ENCODE results near the gene DGKH. TPM values are rescaled to one million over a fixed set of nuclear protein-coding genes. Genes with fewer than 3 reads are reported as not detected.

The DGKH gene
- total RNA-seq, 1 donor = 8.7 TPM

- H3K4me3 ChIP-seq (ENCODE audit: insufficient read depth, low read length) = no peak overlapping the region
- H3K4me2 ChIP-seq (ENCODE audit: insufficient read depth, low read length) = no peak overlapping the region
- no peaks in the 10 kb centered on the region for H3K4me1 ChIP-seq (ENCODE audit: insufficient read depth, low read length)
- no peak overlapping the region for H3K27ac ChIP-seq (ENCODE audit: low read depth, low read length)
- TF ChIP-seq CTCF (IDR thresholded peaks at IDR 0.05; ENCODE audit: extremely low read depth, low read depth, low read length) = no peak
- peaks cover 7% of the 10 kb centered on the region for H3K36me3 ChIP-seq (ENCODE audit: insufficient read depth, low read length)
- no peak overlapping the region for H2AFZ ChIP-seq (ENCODE audit: low read length)
- H4K20me1 ChIP-seq (ENCODE audit: insufficient read depth, low read length) = peaks cover 17% of the 10 kb centered on the region
- H3K27me3 ChIP-seq (ENCODE audit: insufficient read depth, low read length) = no peaks in the 10 kb centered on the region
- H3K9me3 ChIP-seq (ENCODE audit: low read depth, low read length) = peaks cover 4% of the 10 kb centered on the region
- no peak for DNase-seq (ENCODE audit: insufficient read length, low spot score, missing footprints)
- H3K79me2 ChIP-seq (ENCODE audit: insufficient read depth, low read length) = peaks cover 40% of the 10 kb centered on the region
These were observed 9.6 kb downstream of the DGKH start for GRCh38 chr13:42057918-42058530.

- peaks cover 24% of the 10 kb centered on the region for H3K79me2 ChIP-seq (ENCODE audit: insufficient read depth, low read length)
These were observed 13.5 kb downstream of the DGKH start for GRCh38 chr13:42061943-42062342.

GRCh38 chr13:42063105-42063504 is 14.7 kb downstream of the DGKH start:
- peaks cover 16% of the 10 kb centered on the region for H3K79me2 ChIP-seq (ENCODE audit: insufficient read depth, low read length)
- no peak for TF ChIP-seq CTCF (IDR thresholded peaks at IDR 0.05; ENCODE audit: extremely low read depth, low read depth, low read length)

More at GRCh38 chr13:42061943-42062342, 13.5 kb downstream of the DGKH start:
- Histone ChIP-seq H3K27ac (ENCODE audit: low read depth, low read length) (no peak overlapping the region), H3K4me1 (ENCODE audit: insufficient read depth, low read length) (peaks cover 19% of the 10 kb centered on the region), H3K4me2 (ENCODE audit: insufficient read depth, low read length) (no peak overlapping the region), H3K4me3 (ENCODE audit: insufficient read depth, low read length) (no peak overlapping the region), H4K20me1 (ENCODE audit: insufficient read depth, low read length) (peaks cover 27% of the 10 kb centered on the region), H3K36me3 (ENCODE audit: insufficient read depth, low read length) (peaks cover 13% of the 10 kb centered on the region), H2AFZ (ENCODE audit: low read length) (no peak overlapping the region), H3K27me3 (ENCODE audit: insufficient read depth, low read length) (no peaks in the 10 kb centered on the region), H3K9me3 (ENCODE audit: low read depth, low read length) (peaks cover 4% of the 10 kb centered on the region)
- no peak for DNase-seq (ENCODE audit: insufficient read length, low spot score, missing footprints)
- no peak for TF ChIP-seq CTCF (IDR thresholded peaks at IDR 0.05; ENCODE audit: extremely low read depth, low read depth, low read length)

GRCh38 chr13:42064259-42064658 is 15.8 kb downstream of the DGKH start:
- Histone ChIP-seq H3K4me1 (ENCODE audit: insufficient read depth, low read length) (peaks cover 19% of the 10 kb centered on the region), H3K36me3 (ENCODE audit: insufficient read depth, low read length) (peaks cover 6% of the 10 kb centered on the region), H2AFZ (ENCODE audit: low read length) (no peak overlapping the region), H3K27me3 (ENCODE audit: insufficient read depth, low read length) (no peaks in the 10 kb centered on the region), H3K4me3 (ENCODE audit: insufficient read depth, low read length) (peak overlapping the region; percentile 6), H3K27ac (ENCODE audit: low read depth, low read length) (no peak overlapping the region), H3K79me2 (ENCODE audit: insufficient read depth, low read length) (peaks cover 10% of the 10 kb centered on the region), H4K20me1 (ENCODE audit: insufficient read depth, low read length) (peaks cover 27% of the 10 kb centered on the region), H3K4me2 (ENCODE audit: insufficient read depth, low read length) (peak overlapping the region; percentile 70), H3K9me3 (ENCODE audit: low read depth, low read length) (no peaks in the 10 kb centered on the region)
- DNase-seq (ENCODE audit: insufficient read length, low spot score, missing footprints) = peak; percentile 71
- no peak for TF ChIP-seq CTCF (IDR thresholded peaks at IDR 0.05; ENCODE audit: extremely low read depth, low read depth, low read length)

More at GRCh38 chr13:42063105-42063504, 14.7 kb downstream of the DGKH start:
- no peak overlapping the region for H3K27ac ChIP-seq (ENCODE audit: low read depth, low read length)
- no peak overlapping the region for H2AFZ ChIP-seq (ENCODE audit: low read length)
- peaks cover 27% of the 10 kb centered on the region for H4K20me1 ChIP-seq (ENCODE audit: insufficient read depth, low read length)
- H3K27me3 ChIP-seq (ENCODE audit: insufficient read depth, low read length) = no peaks in the 10 kb centered on the region
- peaks cover 19% of the 10 kb centered on the region for H3K4me1 ChIP-seq (ENCODE audit: insufficient read depth, low read length)
- DNase-seq (ENCODE audit: insufficient read length, low spot score, missing footprints) = no peak
- peaks cover 13% of the 10 kb centered on the region for H3K36me3 ChIP-seq (ENCODE audit: insufficient read depth, low read length)
- no peak overlapping the region for H3K4me3 ChIP-seq (ENCODE audit: insufficient read depth, low read length)
- peaks cover 4% of the 10 kb centered on the region for H3K9me3 ChIP-seq (ENCODE audit: low read depth, low read length)
- no peak overlapping the region for H3K4me2 ChIP-seq (ENCODE audit: insufficient read depth, low read length)
